HCT116 (cell line): Measurements from ENCODE around the gene KY.

Experiments used
- CTCF ChIP-seq, 3 experiments: fragments of 200-600 bp in 1 of 3; sonication (generic) in 1 of 3; IDR thresholded peaks in 2 of 3; conservative IDR thresholded peaks in 1 of 3; 2 replicates each; pipeline ENCODE4 v1.5.1; 2012 to 2017; ENCODE audit warnings: low read depth in 2 of 3, low read length in 2 of 3, antibody characterized with exemption in 1 of 3, borderline replicate concordance in 1 of 3, control low read depth in 1 of 3, mild to moderate bottlenecking in 1 of 3, mixed read lengths in 1 of 3, mixed run types in 1 of 3, moderate library complexity in 1 of 3; ENCODE audit not compliant: insufficient read depth in 1 of 3
- EZH2 ChIP-seq: fragments of 200-600 bp; sonication (generic); IDR thresholded peaks from 2 replicates; pipeline ENCODE4 v1.6.1; 2017; ENCODE audit warnings: antibody characterized with exemption, mixed run types
- POLR2A ChIP-seq: IDR thresholded peaks from 2 replicates; pipeline ENCODE4 v1.7.0; 2011; ENCODE audit warnings: borderline replicate concordance; ENCODE audit not compliant: insufficient read depth, insufficient read length; ENCODE audit errors: extremely low read depth
- POLR2AphosphoS5 ChIP-seq: IDR thresholded peaks from 2 replicates; pipeline ENCODE4 v1.6.1; 2011; ENCODE audit warnings: mild to moderate bottlenecking, low read depth, low read length, moderate library complexity
- REST ChIP-seq: IDR thresholded peaks from 2 replicates; pipeline ENCODE4 v1.6.1; 2012; ENCODE audit warnings: low read depth
- SIN3A ChIP-seq: IDR thresholded peaks from 2 replicates; pipeline ENCODE4 v1.6.1; 2012; ENCODE audit warnings: low read depth
- SP1 ChIP-seq: IDR thresholded peaks from 2 replicates; pipeline ENCODE4 v1.6.1; 2012; ENCODE audit warnings: low read depth
- SRF ChIP-seq: IDR thresholded peaks from 2 replicates; pipeline ENCODE4 v1.6.1; 2012; ENCODE audit warnings: low read depth
- YY1 ChIP-seq: IDR thresholded peaks from 2 replicates; pipeline ENCODE4 v1.6.1; 2011; ENCODE audit warnings: low read length, low read depth, moderate library complexity, mild to moderate bottlenecking; ENCODE audit not compliant: insufficient replicate concordance; ENCODE audit errors: extremely low read depth
- ZFX ChIP-seq: fragments of 450-650 bp; IDR thresholded peaks from 2 replicates; pipeline ENCODE4 v1.6.1; 2017
- ZNF274 ChIP-seq: fragments of 200-500 bp; sonication (Bioruptor generic); IDR thresholded peaks from 2 replicates; pipeline ENCODE4 v1.6.1; 2014; ENCODE audit warnings: mild to moderate bottlenecking, low read depth, low read length, inconsistent platforms

- no peak for TF ChIP-seq SP1
- no peak for TF ChIP-seq POLR2AphosphoS5
- no peak for TF ChIP-seq POLR2A
- TF ChIP-seq CTCF (IDR thresholded peaks at IDR 0.05 in 2 of 3, conservative IDR thresholded peaks at IDR 0.05 in 1 of 3; ENCODE audit: borderline replicate concordance in 1 of 3, insufficient read depth in 1 of 3, low read depth in 2 of 3, low read length in 2 of 3) = no peak
- TF ChIP-seq SRF = no peak
- no peak for TF ChIP-seq YY1
- no peak for TF ChIP-seq ZNF274
- no peak for TF ChIP-seq SIN3A
- no peak for TF ChIP-seq EZH2
- no peak for TF ChIP-seq REST
- TF ChIP-seq ZFX = no peak
Observed at GRCh38 chr3:134619301-134619615, 31.6 kb downstream of the KY start.
